Measurements from ENCODE around the gene CTRB1.

DNA sequence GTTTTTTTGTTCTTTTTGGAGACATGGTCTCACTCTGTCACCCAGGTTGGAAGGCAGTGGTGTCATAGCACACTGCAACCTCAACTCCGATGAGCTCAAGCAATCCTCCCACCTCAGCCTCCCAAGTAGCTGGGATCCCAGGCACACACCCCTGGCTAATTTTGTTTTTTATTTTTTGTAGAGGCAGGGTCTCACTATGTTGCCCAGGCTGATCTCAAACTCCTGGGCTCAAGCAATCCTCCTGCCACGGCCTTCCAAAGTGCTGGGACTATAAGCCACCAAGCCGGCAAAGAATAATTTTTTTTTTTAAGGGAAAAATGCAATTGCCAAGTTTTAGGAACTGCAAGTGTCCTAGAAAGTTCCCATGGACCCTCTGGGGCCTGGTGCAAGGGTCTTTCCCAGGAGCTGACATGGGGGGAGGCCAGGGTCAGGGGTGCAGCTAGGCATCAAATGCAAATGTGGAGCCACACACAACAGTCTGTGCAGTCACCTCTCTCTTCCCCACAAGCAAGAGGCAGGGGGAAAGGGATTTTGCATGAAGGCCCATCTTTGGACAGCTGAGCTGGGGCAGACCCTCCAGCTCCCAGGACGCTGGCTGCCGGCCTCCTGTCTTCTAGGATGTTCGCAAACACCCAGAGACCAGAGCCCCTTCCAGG, 52.8 kb downstream of the CTRB1 start:
- TF ChIP-seq CTCF (IDR thresholded peaks at IDR 0.05; ENCODE audit: low read depth, low read length) (no peak), EZH2phosphoT487 (IDR thresholded peaks at IDR 0.05; ENCODE audit: low read depth) (no peak)
